ENCODE measurements around the gene SNRPD3. TPM values are rescaled to one million over a fixed set of nuclear protein-coding genes. Genes with fewer than 3 reads are reported as not detected.
A peak's percentile ranks its signal among the peaks of the same experiment; 100 is the strongest.
"Not testable (repeated sequence)": the region's sequence is repeated elsewhere in the genome, so short reads cannot be mapped to it uniquely, and the experiment has no call there.

Gene SNRPD3
- total RNA-seq, 1 donor, result 57.5 TPM

DNA sequence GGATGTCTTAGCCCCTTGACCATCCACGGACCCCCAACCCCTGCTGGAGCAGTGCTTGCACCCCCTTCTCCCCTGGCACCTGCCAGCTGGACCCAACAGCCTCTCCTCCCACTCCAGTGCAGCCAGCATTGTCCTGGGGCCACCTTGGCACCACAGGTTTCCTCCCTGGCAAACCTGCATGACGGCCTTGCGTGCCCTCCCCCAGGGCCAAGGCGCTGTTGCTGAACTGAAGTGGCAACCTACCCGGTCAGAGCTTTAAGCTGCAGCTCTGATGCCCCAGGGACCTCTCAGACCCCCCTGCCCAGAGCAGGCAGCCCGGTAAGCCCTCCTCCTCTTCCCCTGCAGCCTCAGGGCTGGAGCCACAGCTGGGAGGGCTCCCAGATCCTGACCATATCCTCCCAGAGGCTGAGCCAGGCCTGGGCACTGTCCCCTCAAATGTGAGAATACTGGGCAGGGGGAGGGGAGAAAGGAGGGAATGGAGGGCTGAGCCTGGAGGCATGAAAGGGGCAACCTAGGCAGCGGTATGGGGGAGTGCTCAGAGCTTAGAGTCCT lies 38.8 kb downstream of the SNRPD3 start:
- Histone ChIP-seq H3K27me3 (ENCODE audit: insufficient read depth, low read length) (no peaks in the 10 kb centered on the region), H3K27ac (ENCODE audit: low read depth, low read length) (no peak overlapping the region), H3K79me2 (ENCODE audit: insufficient read depth, low read length) (no peaks in the 10 kb centered on the region), H4K20me1 (ENCODE audit: insufficient read depth, low read length) (no peaks in the 10 kb centered on the region), H3K4me1 (ENCODE audit: insufficient read depth, low read length) (peaks cover 7% of the 10 kb centered on the region), H2AFZ (ENCODE audit: low read length) (no peak overlapping the region), H3K9me3 (ENCODE audit: low read depth, low read length) (no peaks in the 10 kb centered on the region), H3K4me3 (ENCODE audit: insufficient read depth, low read length) (no peak overlapping the region), H3K4me2 (ENCODE audit: insufficient read depth, low read length) (no peak overlapping the region), H3K36me3 (ENCODE audit: insufficient read depth, low read length) (no peaks in the 10 kb centered on the region)
- TF ChIP-seq, protein P1, sequence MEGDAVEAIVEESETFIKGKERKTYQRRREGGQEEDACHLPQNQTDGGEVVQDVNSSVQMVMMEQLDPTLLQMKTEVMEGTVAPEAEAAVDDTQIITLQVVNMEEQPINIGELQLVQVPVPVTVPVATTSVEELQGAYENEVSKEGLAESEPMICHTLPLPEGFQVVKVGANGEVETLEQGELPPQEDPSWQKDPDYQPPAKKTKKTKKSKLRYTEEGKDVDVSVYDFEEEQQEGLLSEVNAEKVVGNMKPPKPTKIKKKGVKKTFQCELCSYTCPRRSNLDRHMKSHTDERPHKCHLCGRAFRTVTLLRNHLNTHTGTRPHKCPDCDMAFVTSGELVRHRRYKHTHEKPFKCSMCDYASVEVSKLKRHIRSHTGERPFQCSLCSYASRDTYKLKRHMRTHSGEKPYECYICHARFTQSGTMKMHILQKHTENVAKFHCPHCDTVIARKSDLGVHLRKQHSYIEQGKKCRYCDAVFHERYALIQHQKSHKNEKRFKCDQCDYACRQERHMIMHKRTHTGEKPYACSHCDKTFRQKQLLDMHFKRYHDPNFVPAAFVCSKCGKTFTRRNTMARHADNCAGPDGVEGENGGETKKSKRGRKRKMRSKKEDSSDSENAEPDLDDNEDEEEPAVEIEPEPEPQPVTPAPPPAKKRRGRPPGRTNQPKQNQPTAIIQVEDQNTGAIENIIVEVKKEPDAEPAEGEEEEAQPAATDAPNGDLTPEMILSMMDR (IDR thresholded peaks at IDR 0.05; ENCODE audit: extremely low read depth, low read depth, low read length), result no peak
- peak; percentile 54 for DNase-seq (ENCODE audit: insufficient read length, low spot score, missing footprints)

DNA sequence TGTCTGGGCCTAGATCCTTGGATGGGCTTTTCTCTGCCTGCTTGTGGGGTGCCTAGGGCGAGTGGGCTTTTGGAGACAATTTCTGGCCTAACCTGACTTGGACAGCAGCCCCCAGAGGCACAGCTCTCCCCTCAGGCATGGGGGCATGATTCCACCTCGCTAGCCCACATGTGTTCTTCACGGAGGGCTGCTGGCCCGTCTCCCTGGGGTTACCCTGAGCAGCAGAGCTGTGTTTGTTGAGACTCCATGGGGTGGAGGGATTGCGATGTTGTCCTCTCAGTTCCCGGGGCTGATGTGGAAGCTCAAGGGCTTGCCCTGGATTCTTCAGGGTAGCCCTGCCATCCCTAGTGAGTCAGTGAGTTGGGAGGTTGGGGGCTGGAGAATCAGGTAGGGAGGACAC lies 39.4 kb downstream of the SNRPD3 start:
- Histone ChIP-seq H4K20me1 (ENCODE audit: insufficient read depth, low read length) (no peaks in the 10 kb centered on the region), H3K27ac (ENCODE audit: low read depth, low read length) (no peak overlapping the region), H3K27me3 (ENCODE audit: insufficient read depth, low read length) (no peaks in the 10 kb centered on the region), H3K9me3 (ENCODE audit: low read depth, low read length) (no peaks in the 10 kb centered on the region), H3K36me3 (ENCODE audit: insufficient read depth, low read length) (no peaks in the 10 kb centered on the region), H3K4me2 (ENCODE audit: insufficient read depth, low read length) (no peak overlapping the region), H3K4me1 (ENCODE audit: insufficient read depth, low read length) (peaks cover 7% of the 10 kb centered on the region), H3K79me2 (ENCODE audit: insufficient read depth, low read length) (no peaks in the 10 kb centered on the region), H3K4me3 (ENCODE audit: insufficient read depth, low read length) (no peak overlapping the region), H2AFZ (ENCODE audit: low read length) (no peak overlapping the region)
- TF ChIP-seq, protein P1 (IDR thresholded peaks at IDR 0.05; ENCODE audit: extremely low read depth, low read depth, low read length), result no peak
- peak; percentile 37 for DNase-seq (ENCODE audit: insufficient read length, low spot score, missing footprints)

DNA sequence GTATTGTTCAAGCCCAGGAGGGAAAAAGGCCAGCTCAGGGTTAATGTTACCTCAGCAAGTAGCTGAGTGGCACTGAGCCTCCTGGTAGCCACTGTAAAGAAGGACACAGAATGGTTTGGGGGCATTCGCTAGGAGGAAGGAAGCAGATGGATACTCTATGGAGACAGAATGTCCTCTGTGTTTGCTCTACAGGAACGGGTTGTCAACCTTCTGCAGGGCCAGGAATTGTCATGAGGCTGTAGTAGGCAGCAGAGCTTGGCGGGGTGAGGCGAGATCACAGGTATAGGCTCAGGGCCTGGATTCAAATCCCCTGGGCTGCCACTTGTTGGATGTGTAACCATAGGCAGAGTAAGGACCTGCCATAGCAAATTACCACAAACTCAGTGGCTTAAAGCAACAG lies 40.1 kb downstream of the SNRPD3 start:
- no peak for DNase-seq (ENCODE audit: insufficient read length, low spot score, missing footprints)
- Histone ChIP-seq H3K4me1 (ENCODE audit: insufficient read depth, low read length) (peaks cover 7% of the 10 kb centered on the region), H3K27ac (ENCODE audit: low read depth, low read length) (no peak overlapping the region), H2AFZ (ENCODE audit: low read length) (no peak overlapping the region), H3K4me2 (ENCODE audit: insufficient read depth, low read length) (no peak overlapping the region), H4K20me1 (ENCODE audit: insufficient read depth, low read length) (no peaks in the 10 kb centered on the region), H3K36me3 (ENCODE audit: insufficient read depth, low read length) (no peaks in the 10 kb centered on the region), H3K9me3 (ENCODE audit: low read depth, low read length) (no peaks in the 10 kb centered on the region), H3K4me3 (ENCODE audit: insufficient read depth, low read length) (no peak overlapping the region), H3K27me3 (ENCODE audit: insufficient read depth, low read length) (no peaks in the 10 kb centered on the region), H3K79me2 (ENCODE audit: insufficient read depth, low read length) (no peaks in the 10 kb centered on the region)
- TF ChIP-seq, protein P1 (IDR thresholded peaks at IDR 0.05; ENCODE audit: extremely low read depth, low read depth, low read length), result no peak

DNA sequence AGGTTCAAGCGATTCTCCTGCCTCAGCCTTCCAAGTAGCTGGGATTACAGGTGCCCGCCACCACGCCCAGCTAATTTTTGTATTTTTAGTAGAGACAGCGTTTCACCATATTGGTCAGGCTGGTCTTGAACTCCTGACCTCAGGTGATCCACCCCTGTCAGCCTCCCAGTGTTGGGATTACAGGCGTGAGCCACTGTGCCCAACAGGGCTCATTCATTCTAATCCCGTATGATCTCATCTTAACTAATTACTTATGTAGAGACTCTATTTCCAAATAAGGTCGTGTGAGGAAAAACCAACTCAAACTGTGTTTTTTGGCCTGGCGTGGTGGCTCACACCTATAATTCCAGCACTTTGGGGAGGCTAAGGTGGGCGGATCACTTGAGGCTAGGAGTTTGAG lies 41.3 kb downstream of the SNRPD3 start:
- H4K20me1 ChIP-seq (ENCODE audit: insufficient read depth, low read length); H3K27ac ChIP-seq (ENCODE audit: low read depth, low read length): not testable (repeated sequence)

More for the DNA sequence above, 41.3 kb downstream of the SNRPD3 start:
- H3K36me3 ChIP-seq (ENCODE audit: insufficient read depth, low read length); H3K79me2 ChIP-seq (ENCODE audit: insufficient read depth, low read length); H3K4me2 ChIP-seq (ENCODE audit: insufficient read depth, low read length); H3K4me3 ChIP-seq (ENCODE audit: insufficient read depth, low read length); H2AFZ ChIP-seq (ENCODE audit: low read length); H3K27me3 ChIP-seq (ENCODE audit: insufficient read depth, low read length); H3K9me3 ChIP-seq (ENCODE audit: low read depth, low read length); DNase-seq (ENCODE audit: insufficient read length, low spot score, missing footprints); H3K4me1 ChIP-seq (ENCODE audit: insufficient read depth, low read length): not testable (repeated sequence)
